K562 (cell line): ENCODE results near the gene CAPN8. TPM values are rescaled to one million over a fixed set of nuclear protein-coding genes. Genes with fewer than 3 reads are reported as not detected.
A peak's percentile ranks its signal among the peaks of the same experiment; 100 is the strongest.

Experiments
- FOXJ3 ChIP-seq: sonication (generic); formaldehyde crosslinking; IDR thresholded peaks from 2 replicates; pipeline ENCODE4 v1.4.0; 2020; ENCODE audit warnings: mild to moderate bottlenecking, missing genetic modification reagents
- NEUROD1 ChIP-seq: fragments of 150-350 bp; IDR thresholded peaks from 2 replicates; pipeline ENCODE4 v1.6.1; 2014; ENCODE audit warnings: borderline replicate concordance, low read length, low read depth; ENCODE audit not compliant: partially characterized antibody
- NFRKB ChIP-seq: fragments of 450-650 bp; IDR thresholded peaks from 2 replicates; pipeline ENCODE4 v1.6.1; 2016; ENCODE audit warnings: low read depth
- SMARCA4 ChIP-seq: fragments of 450-650 bp; IDR thresholded peaks from 2 replicates; pipeline ENCODE4 v1.6.1; 2016
- THRAP3 ChIP-seq: fragments of 450-650 bp; IDR thresholded peaks from 2 replicates; pipeline ENCODE4 v1.6.1; 2016; ENCODE audit warnings: mild to moderate bottlenecking, inconsistent platforms, borderline replicate concordance
- TRIM25 ChIP-seq: fragments of 450-650 bp; IDR thresholded peaks from 2 replicates; pipeline ENCODE4 v1.7.0; 2016; ENCODE audit warnings: borderline replicate concordance
- ZNF347 ChIP-seq: fragments of 450-650 bp; formaldehyde crosslinking; IDR thresholded peaks from 2 replicates; pipeline ENCODE4 v1.4.0; 2020; ENCODE audit warnings: low read depth, mild to moderate bottlenecking, moderate library complexity
- polyA plus RNA-seq, 8 experiments: library from polyadenylated mRNA; depleted of rRNA in 4 of 8; stranded (reverse) in 5 of 8; unstranded in 3 of 8; fragments of >200 nt; fragmentation: Nextera tagmentation in 2 of 8; fragmentation: Illumina TruSeq in 1 of 8; extraction: Ambion mirVana in 2 of 8; extraction: Trizol in 1 of 8; gene quantifications; 2 replicates each; pipeline versions ENCODE4 v1.2.1 to v1.2.3, GENCODE V29; 2011 to 2014; ENCODE audit warnings: inconsistent platforms in 1 of 8, missing spikeins in 1 of 8
- total RNA-seq, 7 experiments: library from RNA; depleted of rRNA in 6 of 7; stranded (reverse); fragments of >200 nt in 6 of 7; fragmentation: Illumina TruSeq in 2 of 7; extraction: Trizol in 2 of 7; gene quantifications; 2 replicates each; pipeline versions ENCODE4 v1.2.1 to v1.2.3, GENCODE V29; 2011 to 2021; ENCODE audit warnings: low replicate concordance in 1 of 7
- TF ChIP-seq, protein P1 (sequence below): IDR thresholded peaks from 2 replicates; pipeline ENCODE4 v1.6.1; 2016; ENCODE audit warnings: missing genetic modification characterization, missing compliant biosample characterization
- TF ChIP-seq, protein P2 (sequence below): fragments of 450-650 bp; IDR thresholded peaks from 2 replicates; pipeline ENCODE4 v1.6.1; 2016; ENCODE audit warnings: mild to moderate bottlenecking
- TF ChIP-seq, protein P3 (sequence below): fragments of 450-650 bp; IDR thresholded peaks from 2 replicates; pipeline ENCODE4 v1.6.1; 2016; ENCODE audit warnings: borderline replicate concordance
- TF ChIP-seq, protein P4 (sequence below): IDR thresholded peaks from 2 replicates; pipeline ENCODE4 v1.6.1; 2012; ENCODE audit warnings: low read depth, low read length, improper control_type of control experiment, borderline replicate concordance

The CAPN8 gene
- total and polyA plus RNA-seq, 9 of the 15 experiments (the other 6 are each of a cell fraction or from before 2014, with no cell fraction given), result 0.06 TPM; not detected in 8

DNA sequence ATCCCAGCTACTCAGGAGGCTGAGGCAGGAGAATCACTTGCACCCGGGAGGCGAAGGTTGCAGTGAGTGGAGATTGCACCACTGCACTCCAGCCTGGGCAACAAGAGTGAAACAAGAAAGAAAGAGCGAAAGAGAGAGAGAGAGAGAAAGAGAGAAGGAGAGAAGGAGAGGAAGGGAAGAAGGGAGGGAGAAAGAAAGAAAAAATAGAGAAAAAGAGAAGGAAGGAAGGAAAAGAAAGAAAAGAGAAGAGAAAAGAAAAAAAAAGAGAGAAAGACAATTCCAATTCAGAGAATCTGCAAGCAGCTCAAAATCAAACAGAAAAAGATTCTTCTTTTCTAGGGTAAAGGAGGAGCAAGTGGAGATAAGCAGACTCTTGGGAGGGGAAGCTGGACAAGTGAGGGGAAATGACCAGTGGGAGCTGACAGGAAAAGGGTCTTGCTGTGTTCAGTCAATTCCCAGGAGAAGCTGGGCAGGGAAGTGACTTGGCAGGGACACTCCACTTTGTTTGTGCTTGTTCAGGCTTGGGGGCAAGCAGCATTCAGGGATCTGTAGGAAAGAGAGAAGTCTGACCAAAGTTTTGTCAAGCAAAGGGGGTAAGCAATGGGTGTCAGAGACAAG, 43.3 kb upstream of the CAPN8 start (continued):
- TF ChIP-seq, protein P1, sequence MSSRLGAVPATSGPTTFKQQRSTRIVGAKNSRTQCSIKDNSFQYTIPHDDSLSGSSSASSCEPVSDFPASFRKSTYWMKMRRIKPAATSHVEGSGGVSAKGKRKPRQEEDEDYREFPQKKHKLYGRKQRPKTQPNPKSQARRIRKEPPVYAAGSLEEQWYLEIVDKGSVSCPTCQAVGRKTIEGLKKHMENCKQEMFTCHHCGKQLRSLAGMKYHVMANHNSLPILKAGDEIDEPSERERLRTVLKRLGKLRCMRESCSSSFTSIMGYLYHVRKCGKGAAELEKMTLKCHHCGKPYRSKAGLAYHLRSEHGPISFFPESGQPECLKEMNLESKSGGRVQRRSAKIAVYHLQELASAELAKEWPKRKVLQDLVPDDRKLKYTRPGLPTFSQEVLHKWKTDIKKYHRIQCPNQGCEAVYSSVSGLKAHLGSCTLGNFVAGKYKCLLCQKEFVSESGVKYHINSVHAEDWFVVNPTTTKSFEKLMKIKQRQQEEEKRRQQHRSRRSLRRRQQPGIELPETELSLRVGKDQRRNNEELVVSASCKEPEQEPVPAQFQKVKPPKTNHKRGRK (tag), result peak; percentile 99
- TF ChIP-seq, protein P2, sequence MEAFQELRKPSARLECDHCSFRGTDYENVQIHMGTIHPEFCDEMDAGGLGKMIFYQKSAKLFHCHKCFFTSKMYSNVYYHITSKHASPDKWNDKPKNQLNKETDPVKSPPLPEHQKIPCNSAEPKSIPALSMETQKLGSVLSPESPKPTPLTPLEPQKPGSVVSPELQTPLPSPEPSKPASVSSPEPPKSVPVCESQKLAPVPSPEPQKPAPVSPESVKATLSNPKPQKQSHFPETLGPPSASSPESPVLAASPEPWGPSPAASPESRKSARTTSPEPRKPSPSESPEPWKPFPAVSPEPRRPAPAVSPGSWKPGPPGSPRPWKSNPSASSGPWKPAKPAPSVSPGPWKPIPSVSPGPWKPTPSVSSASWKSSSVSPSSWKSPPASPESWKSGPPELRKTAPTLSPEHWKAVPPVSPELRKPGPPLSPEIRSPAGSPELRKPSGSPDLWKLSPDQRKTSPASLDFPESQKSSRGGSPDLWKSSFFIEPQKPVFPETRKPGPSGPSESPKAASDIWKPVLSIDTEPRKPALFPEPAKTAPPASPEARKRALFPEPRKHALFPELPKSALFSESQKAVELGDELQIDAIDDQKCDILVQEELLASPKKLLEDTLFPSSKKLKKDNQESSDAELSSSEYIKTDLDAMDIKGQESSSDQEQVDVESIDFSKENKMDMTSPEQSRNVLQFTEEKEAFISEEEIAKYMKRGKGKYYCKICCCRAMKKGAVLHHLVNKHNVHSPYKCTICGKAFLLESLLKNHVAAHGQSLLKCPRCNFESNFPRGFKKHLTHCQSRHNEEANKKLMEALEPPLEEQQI, result no peak
- TF ChIP-seq THRAP3, result 0 out of 2 replicates have a peak, but pooled peaks have one; percentile 69
- TF ChIP-seq, protein P3, sequence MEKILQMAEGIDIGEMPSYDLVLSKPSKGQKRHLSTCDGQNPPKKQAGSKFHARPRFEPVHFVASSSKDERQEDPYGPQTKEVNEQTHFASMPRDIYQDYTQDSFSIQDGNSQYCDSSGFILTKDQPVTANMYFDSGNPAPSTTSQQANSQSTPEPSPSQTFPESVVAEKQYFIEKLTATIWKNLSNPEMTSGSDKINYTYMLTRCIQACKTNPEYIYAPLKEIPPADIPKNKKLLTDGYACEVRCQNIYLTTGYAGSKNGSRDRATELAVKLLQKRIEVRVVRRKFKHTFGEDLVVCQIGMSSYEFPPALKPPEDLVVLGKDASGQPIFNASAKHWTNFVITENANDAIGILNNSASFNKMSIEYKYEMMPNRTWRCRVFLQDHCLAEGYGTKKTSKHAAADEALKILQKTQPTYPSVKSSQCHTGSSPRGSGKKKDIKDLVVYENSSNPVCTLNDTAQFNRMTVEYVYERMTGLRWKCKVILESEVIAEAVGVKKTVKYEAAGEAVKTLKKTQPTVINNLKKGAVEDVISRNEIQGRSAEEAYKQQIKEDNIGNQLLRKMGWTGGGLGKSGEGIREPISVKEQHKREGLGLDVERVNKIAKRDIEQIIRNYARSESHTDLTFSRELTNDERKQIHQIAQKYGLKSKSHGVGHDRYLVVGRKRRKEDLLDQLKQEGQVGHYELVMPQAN, result 0 out of 2 replicates have a peak, but pooled peaks have one; percentile 21
- TF ChIP-seq SMARCA4, result peak; percentile 43; the same call in 1 of the 2 replicates
- no peak for TF ChIP-seq TRIM25
- no peak for TF ChIP-seq FOXJ3 (CRISPR knock-in tag)
- no peak for TF ChIP-seq NEUROD1
- TF ChIP-seq ZNF347 (CRISPR knock-in tag), result no peak
- TF ChIP-seq NFRKB, result 0 out of 2 replicates have a peak, but pooled peaks have one; percentile 32
- TF ChIP-seq, protein P4, sequence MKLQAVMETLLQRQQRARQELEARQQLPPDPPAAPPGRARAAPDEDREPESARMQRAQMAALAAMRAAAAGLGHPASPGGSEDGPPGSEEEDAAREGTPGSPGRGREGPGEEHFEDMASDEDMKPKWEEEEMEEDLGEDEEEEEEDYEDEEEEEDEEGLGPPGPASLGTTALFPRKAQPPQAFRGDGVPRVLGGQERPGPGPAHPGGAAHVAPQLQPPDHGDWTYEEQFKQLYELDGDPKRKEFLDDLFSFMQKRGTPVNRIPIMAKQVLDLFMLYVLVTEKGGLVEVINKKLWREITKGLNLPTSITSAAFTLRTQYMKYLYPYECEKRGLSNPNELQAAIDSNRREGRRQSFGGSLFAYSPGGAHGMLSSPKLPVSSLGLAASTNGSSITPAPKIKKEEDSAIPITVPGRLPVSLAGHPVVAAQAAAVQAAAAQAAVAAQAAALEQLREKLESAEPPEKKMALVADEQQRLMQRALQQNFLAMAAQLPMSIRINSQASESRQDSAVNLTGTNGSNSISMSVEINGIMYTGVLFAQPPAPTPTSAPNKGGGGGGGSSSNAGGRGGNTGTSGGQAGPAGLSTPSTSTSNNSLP, result no peak
